ENCODE results near the gene RTEL1.

- TF ChIP-seq CTCF (IDR thresholded peaks at IDR 0.05) (no peak), EZH2 (IDR thresholded peaks at IDR 0.05; ENCODE audit: borderline replicate concordance, insufficient read depth, low read depth, low read length, poor library complexity, severe bottlenecking) (no peak)
Observed at GRCh38 chr20:63694584-63695423, 36.7 kb downstream of the RTEL1 start.
